ENCODE results near the gene ABCA7.

- TF ChIP-seq EZH2 (IDR thresholded peaks at IDR 0.05; ENCODE audit: insufficient read depth, poor library complexity, severe bottlenecking) (no peak), EZH2phosphoT487 (IDR thresholded peaks at IDR 0.05; ENCODE audit: insufficient read depth, low read depth) (no peak)
Observed at GRCh38 chr19:1050989-1051788, 11.3 kb downstream of the ABCA7 start.
